HT-29 (cell line): Measurements from ENCODE around the gene C1QA. TPM values are rescaled to one million over a fixed set of nuclear protein-coding genes. Genes with fewer than 3 reads are reported as not detected.
"Not testable (repeated sequence)": the region's sequence is repeated elsewhere in the genome, so short reads cannot be mapped to it uniquely, and the experiment has no call there.

Experiments
- DNase-seq: peaks from one replicate; pipeline ENCODE4 v3.0.0-alpha.2; 2015; ENCODE audit warnings: low spot score
- total RNA-seq: library from RNA; depleted of rRNA; stranded (reverse); fragments of >200 nt; shearing (Covaris generic); gene quantifications from 2 replicates; pipeline ENCODE4 v1.2.3, GENCODE V29; 2014

The C1QA gene
- total RNA-seq, 1 experiment from 2014 or later: not detected

GRCh38 chr1:22641247-22641646, 4.8 kb downstream of the C1QA start:
- DNase-seq: no peak

- peak; percentile 58 for DNase-seq
These were observed 5.6 kb downstream of the C1QA start for GRCh38 chr1:22641906-22642636.

- DNase-seq: no peak
These were observed 7.0 kb downstream of the C1QA start, which contains the start of gene C1QC for GRCh38 chr1:22643381-22643780. Gene C1QC (plus strand): TSS chr1:22643633. CDS start chr1:22644024, 391 bp downstream.

- DNase-seq: no peak
These were observed 7.5 kb downstream of the C1QA start for GRCh38 chr1:22643928-22644327.

GRCh38 chr1:22645931-22646330, 9.5 kb downstream of the C1QA start:
- DNase-seq: no peak

GRCh38 chr1:22646384-22646783, 10.0 kb downstream of the C1QA start:
- no peak for DNase-seq

- DNase-seq: no peak
These were observed 13.8 kb downstream of the C1QA start for GRCh38 chr1:22650089-22650693.

GRCh38 chr1:22651941-22652856, 15.8 kb downstream of the C1QA start:
- no peak for DNase-seq

- DNase-seq: no peak
These were observed 16.5 kb downstream of the C1QA start, which contains the start of gene C1QB for GRCh38 chr1:22652881-22653316. Gene C1QB (plus strand): TSS chr1:22653236. CDS start chr1:22659463, 6,227 bp downstream.

- peak; percentile 41 for DNase-seq
These were observed 18.3 kb downstream of the C1QA start for GRCh38 chr1:22654692-22655091.

GRCh38 chr1:22658385-22659163, 22.1 kb downstream of the C1QA start:
- DNase-seq: no peak

GRCh38 chr1:22660716-22661241, 24.4 kb downstream of the C1QA start:
- no peak for DNase-seq

- no peak for DNase-seq
These were observed 25.5 kb downstream of the C1QA start for GRCh38 chr1:22661880-22662279.

GRCh38 chr1:22662318-22662717, 25.9 kb downstream of the C1QA start:
- peak; percentile 44 for DNase-seq

GRCh38 chr1:22662986-22663408, 26.6 kb downstream of the C1QA start:
- no peak for DNase-seq

- peak; percentile 55 for DNase-seq
These were observed 29.3 kb downstream of the C1QA start for GRCh38 chr1:22665752-22666151.

- no peak for DNase-seq
These were observed 30.0 kb downstream of the C1QA start for GRCh38 chr1:22666412-22666811.

- not testable (repeated sequence) for DNase-seq
These were observed 32.4 kb downstream of the C1QA start for GRCh38 chr1:22668840-22669239.

- DNase-seq: no peak
These were observed 34.0 kb downstream of the C1QA start for GRCh38 chr1:22670352-22670975.

- no peak for DNase-seq
These were observed 35.6 kb downstream of the C1QA start for GRCh38 chr1:22671999-22672398.
